HCT116 (cell line): ENCODE measurements around the gene PNLIP. TPM values are rescaled to one million over a fixed set of nuclear protein-coding genes. Genes with fewer than 3 reads are reported as not detected.

ENCODE experiments used
- ATAC-seq: fragments of 200-7000 bp; cut with Tn5 transposase; 2 replicates; pipeline ENCODE4 v1.9.1; 2020; ENCODE audit warnings: mild to moderate bottlenecking, moderate library complexity
- BruUV-seq: library from RNA; stranded (reverse); fragments of 400-500 nt; replicated peaks from 2 replicates; lab custom pipeline; 2021; lab: Mats Ljungman, UMichigan
- CTCF ChIA-PET: fragments of 300-600 bp; sonication (Branson Sonifier 250); formaldehyde crosslinking; loops from one replicate; lab custom pipeline; 2021; ENCODE audit warnings: antibody characterized with exemption; lab: Charles Lee
- POLR2A ChIA-PET: fragments of 300-600, 350-600 bp; sonication (Branson Sonifier 250); formaldehyde crosslinking; loops from one replicate; lab custom pipeline; 2021; ENCODE audit warnings: antibody characterized with exemption; lab: Charles Lee
- RAD21 ChIA-PET, 2 experiments: fragments of 300-600 bp; sonication (Branson Sonifier 250); formaldehyde crosslinking; loops; one replicate each; lab custom pipeline; 2023; ENCODE audit warnings: low total read pairs in 2 of 2; ENCODE audit not compliant: uncharacterized antibody in 2 of 2, unreplicated experiment in 2 of 2, low non-redundant PET in 1 of 2; lab: Charles Lee
- DNase-seq: peaks from one replicate; pipeline ENCODE4 v3.0.0-alpha.2; 2010; ENCODE audit warnings: low read depth, low spot score
- H2AFZ ChIP-seq: fragments of 200-600 bp; shearing (Covaris generic), sonication (generic); 2 replicates; pipeline ENCODE4 v1.6.1; 2017; ENCODE audit warnings: low read depth, mixed run types, mixed read lengths, antibody characterized with exemption, low read length; ENCODE audit not compliant: poor library complexity, severe bottlenecking
- H3K27ac ChIP-seq: 2 replicates; pipeline ENCODE4 v1.5.1; 2012; ENCODE audit warnings: low read depth, low read length
- H3K27me3 ChIP-seq: fragments of 200-600 bp; sonication (generic); 2 replicates; pipeline ENCODE4 v1.6.1; 2016; ENCODE audit warnings: mixed run types, low read length, mixed read lengths; ENCODE audit not compliant: insufficient read depth
- H3K36me3 ChIP-seq, 2 experiments: fragments of 200-500 bp in 1 of 2; fragments of 200-600 bp in 1 of 2; sonication (Bioruptor generic) in 1 of 2; sonication (generic) in 1 of 2; 2 replicates each; pipeline versions ENCODE4 v1.5.1 to v1.6.1; 2014 to 2016; ENCODE audit warnings: low read length in 2 of 2, inconsistent platforms in 1 of 2, mixed read lengths in 1 of 2, mixed run types in 1 of 2; ENCODE audit not compliant: insufficient read depth in 2 of 2, control insufficient read depth in 1 of 2
- H3K4me1 ChIP-seq, 2 experiments: fragments of 200-600 bp in 1 of 2; sonication (generic) in 1 of 2; 2 replicates each; pipeline versions ENCODE4 v1.5.1 to v1.6.1; 2012 to 2017; ENCODE audit warnings: low read length in 2 of 2, inconsistent platforms in 1 of 2, mild to moderate bottlenecking in 1 of 2, mixed read lengths in 1 of 2, mixed run types in 1 of 2, moderate library complexity in 1 of 2; ENCODE audit not compliant: insufficient read depth in 2 of 2, control insufficient read depth in 1 of 2
- H3K4me2 ChIP-seq: fragments of 200-600 bp; sonication (generic); 2 replicates; pipeline ENCODE4 v1.6.1; 2017; ENCODE audit warnings: mixed run types, low read length, mixed read lengths
- H3K4me3 ChIP-seq, 2 experiments: fragments of 200-600 bp in 1 of 2; sonication (generic) in 1 of 2; replicated peaks in 1 of 2; 2 replicates each; pipeline ENCODE4 v1.5.1; 2011 to 2016; ENCODE audit warnings: low read length in 2 of 2, control low read depth in 1 of 2, low read depth in 1 of 2, mild to moderate bottlenecking in 1 of 2, mixed read lengths in 1 of 2, mixed run types in 1 of 2
- H3K79me2 ChIP-seq: fragments of 200-600 bp; sonication (generic); 2 replicates; pipeline ENCODE4 v1.6.1; 2017; ENCODE audit warnings: mild to moderate bottlenecking, mixed run types, low read length, moderate library complexity, mixed read lengths; ENCODE audit not compliant: insufficient read depth
- H3K9ac ChIP-seq: fragments of 200-600 bp; sonication (generic); 2 replicates; pipeline ENCODE4 v1.6.1; 2016; ENCODE audit warnings: low read length, mixed read lengths
- H3K9me2 ChIP-seq: fragments of 200-600 bp; sonication (generic), shearing (Covaris generic); 2 replicates; pipeline ENCODE4 v1.6.1; 2017; ENCODE audit warnings: mixed run types, mild to moderate bottlenecking, moderate library complexity; ENCODE audit not compliant: insufficient read depth
- H3K9me3 ChIP-seq, 2 experiments: fragments of 200-500 bp in 1 of 2; fragments of 200-600 bp in 1 of 2; sonication (Bioruptor generic) in 1 of 2; sonication (generic) in 1 of 2; 2 replicates each; pipeline ENCODE4 v1.6.1; 2014 to 2017; ENCODE audit warnings: low read length in 2 of 2, mixed read lengths in 2 of 2, inconsistent platforms in 1 of 2, low read depth in 1 of 2, mild to moderate bottlenecking in 1 of 2, mixed run types in 1 of 2, moderate library complexity in 1 of 2; ENCODE audit not compliant: control insufficient read depth in 1 of 2, insufficient read depth in 1 of 2
- H4K20me1 ChIP-seq: fragments of 200-600 bp; sonication (generic), shearing (Covaris generic); 2 replicates; pipeline ENCODE4 v1.6.1; 2017; ENCODE audit warnings: mixed run types, mild to moderate bottlenecking, moderate library complexity; ENCODE audit not compliant: insufficient read depth
- CBX3 ChIP-seq: IDR thresholded peaks from 2 replicates; pipeline ENCODE4 v1.6.1; 2012; ENCODE audit warnings: low read depth
- EGR1 ChIP-seq: IDR thresholded peaks from 2 replicates; pipeline ENCODE4 v1.6.1; 2012; ENCODE audit warnings: low read depth
- ELF1 ChIP-seq: IDR thresholded peaks from 2 replicates; pipeline ENCODE4 v1.6.1; 2012; ENCODE audit warnings: low read depth, borderline replicate concordance
- FOSL1 ChIP-seq: IDR thresholded peaks from 2 replicates; pipeline ENCODE4 v1.6.1; 2012; ENCODE audit warnings: low read depth
- RAD21 ChIP-seq: IDR thresholded peaks from 2 replicates; pipeline ENCODE4 v1.6.1; 2012; ENCODE audit warnings: low read depth, mild to moderate bottlenecking
- SIN3A ChIP-seq: IDR thresholded peaks from 2 replicates; pipeline ENCODE4 v1.6.1; 2012; ENCODE audit warnings: low read depth
- SP1 ChIP-seq: IDR thresholded peaks from 2 replicates; pipeline ENCODE4 v1.6.1; 2012; ENCODE audit warnings: low read depth
- YY1 ChIP-seq: IDR thresholded peaks from 2 replicates; pipeline ENCODE4 v1.6.1; 2011; ENCODE audit warnings: low read length, low read depth, moderate library complexity, mild to moderate bottlenecking; ENCODE audit not compliant: insufficient replicate concordance; ENCODE audit errors: extremely low read depth
- ZBTB33 ChIP-seq: IDR thresholded peaks from 2 replicates; pipeline ENCODE4 v1.6.1; 2011; ENCODE audit warnings: mild to moderate bottlenecking, low read length, moderate library complexity; ENCODE audit not compliant: insufficient replicate concordance; ENCODE audit errors: extremely low read depth
- intact Hi-C: fragments of 100-400 bp; cut with micrococcal nuclease; formaldehyde crosslinking; loops from 2 replicates; pipeline ENCODE4 v1.10.0; 2022
- total RNA-seq: library from RNA; stranded (reverse); gene quantifications from one replicate; pipeline ENCODE4 v1.2.1, GENCODE V29; 2021; ENCODE audit not compliant: unreplicated experiment
- TF ChIP-seq, protein P1 (sequence below): IDR thresholded peaks from 2 replicates; pipeline ENCODE4 v1.6.1; 2012

PNLIP gene
- total RNA-seq, 1 experiment from 2014 or later, result 1.3 TPM

DNA sequence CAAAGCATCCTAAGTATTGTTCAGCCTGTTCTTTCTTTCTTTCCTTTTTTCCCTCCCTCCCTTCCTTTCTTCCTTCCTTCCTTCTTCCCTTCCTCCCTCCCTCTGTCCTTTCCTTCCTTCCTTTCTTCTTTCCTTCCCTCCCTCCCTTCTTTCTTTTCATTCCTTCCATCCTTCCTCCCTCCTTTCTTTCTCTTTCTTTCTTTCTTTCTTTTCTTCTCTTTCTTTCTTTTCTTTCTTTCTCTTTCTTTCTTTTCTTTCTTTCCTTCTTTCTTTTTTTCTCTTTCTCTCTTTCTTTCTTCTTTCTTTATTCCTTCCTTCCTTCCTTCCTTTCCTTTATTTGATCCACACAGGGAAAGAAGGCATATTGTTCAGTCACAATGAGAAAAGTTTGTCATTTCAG, 21.2 kb downstream of the PNLIP start:
- H3K9me2 ChIP-seq, result no peaks in the 10 kb centered on the region
- CTCF ChIA-PET, result no interaction called here
- H3K36me3 ChIP-seq, result no peaks in the 10 kb centered on the region
- DNase-seq, result no peak
- no peak overlapping the region for H3K9ac ChIP-seq
- TF ChIP-seq ZBTB33 (no peak), FOSL1 (no peak), SP1 (no peak), CBX3 (no peak), EGR1 (no peak), SIN3A (no peak), YY1 (no peak), ELF1 (no peak), RAD21 (no peak)
- TF ChIP-seq, protein P1, sequence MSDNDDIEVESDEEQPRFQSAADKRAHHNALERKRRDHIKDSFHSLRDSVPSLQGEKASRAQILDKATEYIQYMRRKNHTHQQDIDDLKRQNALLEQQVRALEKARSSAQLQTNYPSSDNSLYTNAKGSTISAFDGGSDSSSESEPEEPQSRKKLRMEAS, result no peak
- BruUV-seq, result no TSS peak
- RAD21 ChIA-PET, result no interaction called here
- intact Hi-C loops, result no loop called here
- no peak for ATAC-seq
- H4K20me1 ChIP-seq, result no peaks in the 10 kb centered on the region
- H3K4me2 ChIP-seq, result no peak overlapping the region
- H3K9me3 ChIP-seq, result no peaks in the 10 kb centered on the region
- peaks cover 28% of the 10 kb centered on the region for H3K27me3 ChIP-seq
- no peaks in the 10 kb centered on the region for H3K4me1 ChIP-seq
- no peak overlapping the region for H2AFZ ChIP-seq
- no peak overlapping the region for H3K4me3 ChIP-seq
- no peak overlapping the region for H3K27ac ChIP-seq
- no peaks in the 10 kb centered on the region for H3K79me2 ChIP-seq
- POLR2A ChIA-PET, result no interaction called here
